Tibial nerve (tissue), 4 donors: ENCODE results near the gene TEX2. TPM values are rescaled to one million over a fixed set of nuclear protein-coding genes. Genes with fewer than 3 reads are reported as not detected.
"Not testable (repeated sequence)": the region's sequence is repeated elsewhere in the genome, so short reads cannot be mapped to it uniquely, and the experiment has no call there.

ENCODE experiments used
- DNase-seq, 2 donors: peaks; one replicate each; pipeline ENCODE4 v3.0.0-alpha.2; 2019; ENCODE audit warnings: low spot score in 2 of 2
- H3K27ac ChIP-seq, 4 donors: fragments of 200-600 bp; sonication (generic) in 3 of 4; one replicate each; pipeline ENCODE4 v1.5.1; 2017 to 2019; ENCODE audit warnings: mild to moderate bottlenecking in 1 of 4
- H3K27me3 ChIP-seq, 2 donors: fragments of 200-600 bp; sonication (generic) in 1 of 2; one replicate each; pipeline versions ENCODE4 v1.5.1 to v1.6.0; 2017 to 2019
- H3K36me3 ChIP-seq, 3 donors: fragments of 200-600 bp; sonication (generic); one replicate each; pipeline ENCODE4 v1.5.1; 2018 to 2019
- H3K4me1 ChIP-seq, 4 donors: fragments of 200-600 bp; sonication (generic) in 3 of 4; one replicate each; pipeline ENCODE4 v1.5.1; 2017 to 2019
- H3K4me3 ChIP-seq, 4 donors: fragments of 200-600 bp; sonication (generic) in 3 of 4; one replicate each; pipeline ENCODE4 v1.5.1; 2017 to 2019; ENCODE audit warnings: mild to moderate bottlenecking in 1 of 4, moderate library complexity in 1 of 4
- H3K9me3 ChIP-seq, 4 donors: fragments of 200-600 bp; sonication (generic) in 3 of 4; one replicate each; pipeline ENCODE4 v1.5.1; 2017 to 2019
- CTCF ChIP-seq, 5 experiments: fragments of 200-600 bp in 3 of 5; fragments of 450-650 bp in 2 of 5; sonication (generic) in 3 of 5; IDR thresholded peaks; one replicate each; pipeline ENCODE4 v1.5.1; 2016 to 2019; ENCODE audit warnings: antibody characterized with exemption in 5 of 5, mild to moderate bottlenecking in 3 of 5, moderate library complexity in 2 of 5
- EP300 ChIP-seq, 2 donors: sonication (generic); formaldehyde crosslinking; IDR thresholded peaks; one replicate each; pipeline ENCODE4 v1.6.1; 2017; ENCODE audit warnings: antibody characterized with exemption in 2 of 2, mild to moderate bottlenecking in 1 of 2
- POLR2A ChIP-seq, 2 donors: fragments of 450-650 bp; IDR thresholded peaks; one replicate each; pipeline ENCODE4 v1.6.1; 2017; ENCODE audit warnings: antibody characterized with exemption in 2 of 2, mild to moderate bottlenecking in 2 of 2, moderate library complexity in 2 of 2
- WGBS, 2 donors: methylation state at CpG; one replicate each; pipeline ENCODE4 v1.1.5; 2018; 5-methylcytosine and 5-hydroxymethylcytosine counted together
- total RNA-seq, 4 donors: library from RNA; depleted of rRNA; stranded (reverse); fragments of >200 nt; gene quantifications; one replicate each; pipeline ENCODE4 v1.1.0, GENCODE V29; 2016

TEX2 gene
- total RNA-seq, 4 donors from 2014 or later, result 32.6 to 110 (median 59.7) TPM

- H3K9me3 ChIP-seq, result no peaks in the 10 kb centered on the region
- no peaks in the 10 kb centered on the region for H3K27me3 ChIP-seq
- H3K27ac ChIP-seq, result no peak overlapping the region
- no peaks in the 10 kb centered on the region for H3K36me3 ChIP-seq
- no peak for TF ChIP-seq EP300 (IDR thresholded peaks at IDR 0.05)
- TF ChIP-seq CTCF (IDR thresholded peaks at IDR 0.05), result no peak
- no peak for TF ChIP-seq POLR2A (IDR thresholded peaks at IDR 0.05)
- no peak for DNase-seq
- no peaks in the 10 kb centered on the region for H3K4me1 ChIP-seq
- no peak overlapping the region for H3K4me3 ChIP-seq
- WGBS, 2 donors, result 91 to 93% methylated on average over 2 of the region's 2 CpGs
These were observed 39.8 kb downstream of the TEX2 start for GRCh38 chr17:64223283-64223682.

GRCh38 chr17:64221679-64222078 is 41.4 kb downstream of the TEX2 start:
- WGBS, 2 donors, result 82 to 85% methylated on average over 1 of the region's 1 CpG
- no peaks in the 10 kb centered on the region for H3K36me3 ChIP-seq
- no peak for TF ChIP-seq EP300 (IDR thresholded peaks at IDR 0.05)
- TF ChIP-seq POLR2A (IDR thresholded peaks at IDR 0.05), result no peak
- no peak for TF ChIP-seq CTCF (IDR thresholded peaks at IDR 0.05)
- H3K4me1 ChIP-seq, result peaks cover 0 to 13% (median 11%) of the 10 kb centered on the region in 4 donors
- DNase-seq, result no peak
- H3K4me3 ChIP-seq, result no peak overlapping the region
- no peaks in the 10 kb centered on the region for H3K9me3 ChIP-seq
- H3K27me3 ChIP-seq, result no peaks in the 10 kb centered on the region
- H3K27ac ChIP-seq, result no peak overlapping the region

DNA sequence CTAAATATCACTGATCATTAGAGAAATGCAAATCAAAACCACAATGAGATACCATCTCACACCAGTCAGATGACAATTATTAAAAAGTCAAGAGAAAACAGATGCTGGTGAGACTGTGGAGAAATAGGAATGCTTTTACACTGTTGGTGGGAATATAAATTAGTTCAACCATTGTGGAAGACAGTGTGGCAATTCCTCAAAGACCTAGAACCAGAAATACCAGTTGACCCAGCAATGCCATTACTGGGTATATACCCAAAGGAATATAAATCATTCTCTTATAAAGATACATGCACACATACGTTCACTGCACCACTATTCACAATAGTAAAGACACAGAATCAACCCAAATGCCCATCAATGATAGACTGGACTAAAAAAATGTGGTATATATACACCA is 42.5 kb downstream of the TEX2 start:
- WGBS, 2 donors, result 91 to 97% methylated on average over 1 of the region's 1 CpG
- not testable (repeated sequence) for DNase-seq

DNA sequence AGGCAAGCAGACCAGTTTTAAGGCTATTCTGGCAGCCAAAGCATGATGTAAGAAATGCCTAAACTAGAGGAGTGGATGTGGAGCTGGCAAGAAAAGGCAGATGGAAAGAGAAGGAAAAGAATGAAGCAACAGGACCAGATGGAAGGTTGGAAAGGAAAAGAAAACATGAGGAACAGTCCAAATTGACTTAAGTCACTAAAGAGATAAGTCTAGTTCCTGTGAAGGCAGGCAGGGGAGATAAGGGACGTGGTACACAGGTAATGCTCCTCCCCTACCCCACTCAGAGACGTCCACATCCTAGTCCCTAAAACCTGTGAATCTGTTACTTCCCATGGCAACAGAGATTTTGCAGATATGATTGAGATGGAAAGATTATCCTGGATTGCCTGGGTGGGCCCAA is 43.5 kb downstream of the TEX2 start:
- 87 to 90% methylated on average over 2 of the region's 2 CpGs for WGBS, 2 donors
- no peak for TF ChIP-seq EP300 (IDR thresholded peaks at IDR 0.05)
- Histone ChIP-seq H3K4me1 (peaks cover 0 to 34% (median 14%) of the 10 kb centered on the region in 4 donors), H3K27me3 (no peaks in the 10 kb centered on the region), H3K4me3 (no peak overlapping the region), H3K36me3 (no peaks in the 10 kb centered on the region), H3K27ac (no peak overlapping the region), H3K9me3 (no peaks in the 10 kb centered on the region)
- DNase-seq, result no peak

More for the DNA sequence above, 42.5 kb downstream of the TEX2 start:
- H3K27ac ChIP-seq, H3K4me3 ChIP-seq, H3K9me3 ChIP-seq, H3K36me3 ChIP-seq, H3K27me3 ChIP-seq: not testable (repeated sequence)
- peaks cover 0 to 23% (median 14%) of the 10 kb centered on the region in 4 donors for H3K4me1 ChIP-seq

- peaks cover 0 to 34% (median 14%) of the 10 kb centered on the region in 4 donors for H3K4me1 ChIP-seq
- H3K36me3 ChIP-seq, result peaks cover 0 to 9% (median 0%) of the 10 kb centered on the region in 3 donors
- no peak for DNase-seq
- H3K27ac ChIP-seq, result peak overlapping the region in 1 of 4 donors; percentile 84
- TF ChIP-seq CTCF (IDR thresholded peaks at IDR 0.05), result no peak
- TF ChIP-seq EP300 (IDR thresholded peaks at IDR 0.05), result no peak
- no peak for TF ChIP-seq POLR2A (IDR thresholded peaks at IDR 0.05)
- no peaks in the 10 kb centered on the region for H3K9me3 ChIP-seq
- no peak overlapping the region for H3K4me3 ChIP-seq
- 66 to 67% methylated on average over 3 of the region's 3 CpGs for WGBS, 2 donors
- H3K27me3 ChIP-seq, result no peaks in the 10 kb centered on the region
These were observed 45.0 kb downstream of the TEX2 start for GRCh38 chr17:64218066-64218465.

- 47 to 61% methylated on average over 6 of the region's 6 CpGs for WGBS, 2 donors
- peaks cover 0 to 17% (median 0%) of the 10 kb centered on the region in 3 donors for H3K36me3 ChIP-seq
- H3K27me3 ChIP-seq, result no peaks in the 10 kb centered on the region
- peaks cover 0 to 34% (median 14%) of the 10 kb centered on the region in 4 donors for H3K4me1 ChIP-seq
- no peak overlapping the region for H3K4me3 ChIP-seq
- H3K9me3 ChIP-seq, result no peaks in the 10 kb centered on the region
- peak overlapping the region in 3 of 4 donors; percentile 56 to 84 (median 77) for H3K27ac ChIP-seq
- DNase-seq, result no peak
- TF ChIP-seq POLR2A (IDR thresholded peaks at IDR 0.05), result no peak
These were observed 45.8 kb downstream of the TEX2 start for GRCh38 chr17:64217249-64217691.
